ENCODE measurements around the gene SLC25A51. TPM values are rescaled to one million over a fixed set of nuclear protein-coding genes. Genes with fewer than 3 reads are reported as not detected.

SLC25A51 gene
- total RNA-seq, 1 experiment from 2014 or later: 29.6 TPM

- ChIA-PET CTCF (interaction anchor here (1.0 to 1.1 kb wide), 3 partner anchors 10 to 13 kb away, joined by 3 to 4 read pairs (median 4); no protein-coding TSS in a partner anchor), POLR2A (interaction anchor here (0.6 kb wide), 1 partner anchor 98 kb away, joined by 3 read pairs; no protein-coding TSS in a partner anchor)
- H3K27me3 Mint-ChIP-seq (ENCODE audit: insufficient read depth, unreplicated experiment): no peaks in the 10 kb centered on the region
- peaks cover 8% of the 10 kb centered on the region for H3K36me3 Mint-ChIP-seq (ENCODE audit: insufficient read depth, unreplicated experiment)
- no peak overlapping the region for H3K4me3 Mint-ChIP-seq (ENCODE audit: unreplicated experiment)
- no peak overlapping the region for H3K27ac Mint-ChIP-seq (ENCODE audit: low read depth, unreplicated experiment)
- peak; percentile 41 for DNase-seq (ENCODE audit: unreplicated experiment)
- TF ChIP-seq, protein P1, sequence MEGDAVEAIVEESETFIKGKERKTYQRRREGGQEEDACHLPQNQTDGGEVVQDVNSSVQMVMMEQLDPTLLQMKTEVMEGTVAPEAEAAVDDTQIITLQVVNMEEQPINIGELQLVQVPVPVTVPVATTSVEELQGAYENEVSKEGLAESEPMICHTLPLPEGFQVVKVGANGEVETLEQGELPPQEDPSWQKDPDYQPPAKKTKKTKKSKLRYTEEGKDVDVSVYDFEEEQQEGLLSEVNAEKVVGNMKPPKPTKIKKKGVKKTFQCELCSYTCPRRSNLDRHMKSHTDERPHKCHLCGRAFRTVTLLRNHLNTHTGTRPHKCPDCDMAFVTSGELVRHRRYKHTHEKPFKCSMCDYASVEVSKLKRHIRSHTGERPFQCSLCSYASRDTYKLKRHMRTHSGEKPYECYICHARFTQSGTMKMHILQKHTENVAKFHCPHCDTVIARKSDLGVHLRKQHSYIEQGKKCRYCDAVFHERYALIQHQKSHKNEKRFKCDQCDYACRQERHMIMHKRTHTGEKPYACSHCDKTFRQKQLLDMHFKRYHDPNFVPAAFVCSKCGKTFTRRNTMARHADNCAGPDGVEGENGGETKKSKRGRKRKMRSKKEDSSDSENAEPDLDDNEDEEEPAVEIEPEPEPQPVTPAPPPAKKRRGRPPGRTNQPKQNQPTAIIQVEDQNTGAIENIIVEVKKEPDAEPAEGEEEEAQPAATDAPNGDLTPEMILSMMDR (IDR thresholded peaks at IDR 0.05; ENCODE audit: unreplicated experiment): no peak
- no TSS peak for BruUV-seq (replicated peaks)
- H3K4me1 Mint-ChIP-seq (ENCODE audit: insufficient read depth, unreplicated experiment): peaks cover 27% of the 10 kb centered on the region
- H3K9me3 Mint-ChIP-seq (ENCODE audit: unreplicated experiment): no peaks in the 10 kb centered on the region
- intact Hi-C loops (cut with micrococcal nuclease): no loop called here
Observed at GRCh38 chr9:37925786-37926736, 22.1 kb upstream of the SLC25A51 start.

GRCh38 chr9:37925006-37925405 is 21.1 kb upstream of the SLC25A51 start:
- TF ChIP-seq, protein P1 (IDR thresholded peaks at IDR 0.05; ENCODE audit: unreplicated experiment): no peak
- intact Hi-C loops (cut with micrococcal nuclease): no loop called here
- no peak for DNase-seq (ENCODE audit: unreplicated experiment)
- Mint-ChIP-seq H3K27ac (ENCODE audit: low read depth, unreplicated experiment) (no peak overlapping the region), H3K27me3 (ENCODE audit: insufficient read depth, unreplicated experiment) (no peaks in the 10 kb centered on the region), H3K4me1 (ENCODE audit: insufficient read depth, unreplicated experiment) (peaks cover 28% of the 10 kb centered on the region), H3K9me3 (ENCODE audit: unreplicated experiment) (no peaks in the 10 kb centered on the region), H3K36me3 (ENCODE audit: insufficient read depth, unreplicated experiment) (peaks cover 8% of the 10 kb centered on the region), H3K4me3 (ENCODE audit: unreplicated experiment) (no peak overlapping the region)
- BruUV-seq (replicated peaks): no TSS peak
- POLR2A ChIA-PET: interaction anchor here (0.8 kb wide), 1 partner anchor 22 kb away, joined by 3 read pairs; no protein-coding TSS in a partner anchor
- CTCF ChIA-PET: interaction anchor here (0.6 to 1.3 kb wide), 6 partner anchors 8 to 129 kb away, joined by 3 to 6 read pairs (median 4); no protein-coding TSS in a partner anchor

- Mint-ChIP-seq H3K4me3 (ENCODE audit: unreplicated experiment) (no peak overlapping the region), H3K27ac (ENCODE audit: low read depth, unreplicated experiment) (no peak overlapping the region), H3K4me1 (ENCODE audit: insufficient read depth, unreplicated experiment) (peaks cover 23% of the 10 kb centered on the region), H3K27me3 (ENCODE audit: insufficient read depth, unreplicated experiment) (no peaks in the 10 kb centered on the region), H3K36me3 (ENCODE audit: insufficient read depth, unreplicated experiment) (peaks cover 8% of the 10 kb centered on the region), H3K9me3 (ENCODE audit: unreplicated experiment) (no peaks in the 10 kb centered on the region)
- BruUV-seq (replicated peaks): no TSS peak
- POLR2A ChIA-PET: interaction anchor here (0.8 kb wide), 1 partner anchor 21 kb away, joined by 3 read pairs; no protein-coding TSS in a partner anchor
- CTCF ChIA-PET: interaction anchor here (0.6 to 1.3 kb wide), 7 partner anchors 9 to 237 kb away, joined by 3 to 6 read pairs (median 3); no protein-coding TSS in a partner anchor
- intact Hi-C loops (cut with micrococcal nuclease): loop anchor here (5.0 kb wide), 1 partner anchor 83 kb away; no protein-coding TSS in a partner anchor
- DNase-seq (ENCODE audit: unreplicated experiment): no peak
- TF ChIP-seq, protein P1 (IDR thresholded peaks at IDR 0.05; ENCODE audit: unreplicated experiment): no peak
Observed at GRCh38 chr9:37924538-37924937, 20.6 kb upstream of the SLC25A51 start.
